ENCODE measurements around the gene KIAA0319L.
"Not testable (repeated sequence)": the region's sequence is repeated elsewhere in the genome, so short reads cannot be mapped to it uniquely, and the experiment has no call there.

The KIAA0319L gene

GRCh38 chr1:35486858-35487408 is 70.3 kb downstream of the KIAA0319L start:
- Histone ChIP-seq H3K4me3 (no peak overlapping the region), H3K27ac (no peak overlapping the region)
- TF ChIP-seq CTCF (IDR thresholded peaks at IDR 0.05) = no peak
- DNase-seq (ENCODE audit: low spot score) = no peak

- no peak for TF ChIP-seq CTCF (IDR thresholded peaks at IDR 0.05)
- Histone ChIP-seq H3K27ac (no peak overlapping the region), H3K4me3 (no peak overlapping the region)
- no peak for DNase-seq (ENCODE audit: low spot score)
Measured at GRCh38 chr1:35481229-35481628, 76.0 kb downstream of the KIAA0319L start.

- DNase-seq (ENCODE audit: low spot score) = no peak
- Histone ChIP-seq H3K4me3 (no peak overlapping the region), H3K27ac (no peak overlapping the region)
- no peak for TF ChIP-seq CTCF (IDR thresholded peaks at IDR 0.05)
Measured at GRCh38 chr1:35477870-35478269, 79.3 kb downstream of the KIAA0319L start.

GRCh38 chr1:35475856-35476674 is 81.1 kb downstream of the KIAA0319L start:
- TF ChIP-seq CTCF (IDR thresholded peaks at IDR 0.05) = no peak
- no peak for DNase-seq (ENCODE audit: low spot score)
- no peak overlapping the region for H3K27ac ChIP-seq
- no peak overlapping the region for H3K4me3 ChIP-seq

GRCh38 chr1:35475356-35475755 is 81.8 kb downstream of the KIAA0319L start:
- no peak for TF ChIP-seq CTCF (IDR thresholded peaks at IDR 0.05)
- H3K27ac ChIP-seq = no peak overlapping the region

GRCh38 chr1:35473216-35473615 is 84.0 kb downstream of the KIAA0319L start:
- not testable (repeated sequence) for H3K27ac ChIP-seq; H3K4me3 ChIP-seq; DNase-seq (ENCODE audit: low spot score)

More at GRCh38 chr1:35475356-35475755, 81.8 kb downstream of the KIAA0319L start:
- H3K4me3 ChIP-seq = no peak overlapping the region
- no peak for DNase-seq (ENCODE audit: low spot score)

- DNase-seq (ENCODE audit: low spot score) = no peak
- H3K4me3 ChIP-seq = no peak overlapping the region
- no peak overlapping the region for H3K27ac ChIP-seq
- TF ChIP-seq CTCF (IDR thresholded peaks at IDR 0.05) = no peak
Measured at GRCh38 chr1:35470977-35471613, 86.1 kb downstream of the KIAA0319L start.

Data from coronary artery (tissue), 2 donors.